ENCODE results near the gene CLDN2.

DNA sequence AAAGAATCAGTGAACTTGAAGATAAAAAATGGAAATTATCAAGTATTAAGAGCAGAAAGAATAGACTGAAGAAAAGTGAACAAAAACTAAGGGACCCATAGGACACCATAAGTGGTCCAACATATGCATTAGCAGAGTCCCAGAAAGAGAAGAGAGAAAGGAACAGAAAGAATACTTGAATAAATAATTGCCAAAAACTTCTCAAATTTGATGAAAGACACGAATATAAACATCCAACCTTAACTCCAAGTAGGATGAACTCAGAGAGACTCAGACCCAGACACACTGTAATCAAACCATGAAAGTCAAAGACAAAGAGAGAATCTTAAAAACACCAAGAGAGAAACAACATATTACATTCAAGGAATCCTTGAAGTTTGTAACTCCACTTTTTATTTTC, 44.1 kb downstream of the CLDN2 start:
- TF ChIP-seq, protein P1, sequence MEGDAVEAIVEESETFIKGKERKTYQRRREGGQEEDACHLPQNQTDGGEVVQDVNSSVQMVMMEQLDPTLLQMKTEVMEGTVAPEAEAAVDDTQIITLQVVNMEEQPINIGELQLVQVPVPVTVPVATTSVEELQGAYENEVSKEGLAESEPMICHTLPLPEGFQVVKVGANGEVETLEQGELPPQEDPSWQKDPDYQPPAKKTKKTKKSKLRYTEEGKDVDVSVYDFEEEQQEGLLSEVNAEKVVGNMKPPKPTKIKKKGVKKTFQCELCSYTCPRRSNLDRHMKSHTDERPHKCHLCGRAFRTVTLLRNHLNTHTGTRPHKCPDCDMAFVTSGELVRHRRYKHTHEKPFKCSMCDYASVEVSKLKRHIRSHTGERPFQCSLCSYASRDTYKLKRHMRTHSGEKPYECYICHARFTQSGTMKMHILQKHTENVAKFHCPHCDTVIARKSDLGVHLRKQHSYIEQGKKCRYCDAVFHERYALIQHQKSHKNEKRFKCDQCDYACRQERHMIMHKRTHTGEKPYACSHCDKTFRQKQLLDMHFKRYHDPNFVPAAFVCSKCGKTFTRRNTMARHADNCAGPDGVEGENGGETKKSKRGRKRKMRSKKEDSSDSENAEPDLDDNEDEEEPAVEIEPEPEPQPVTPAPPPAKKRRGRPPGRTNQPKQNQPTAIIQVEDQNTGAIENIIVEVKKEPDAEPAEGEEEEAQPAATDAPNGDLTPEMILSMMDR (IDR thresholded peaks at IDR 0.05), result no peak
- TF ChIP-seq ZFX (IDR thresholded peaks at IDR 0.05; ENCODE audit: borderline replicate concordance), result no peak

Measured in 22Rv1 (cell line).